ENCODE measurements around the gene TMC7. TPM values are rescaled to one million over a fixed set of nuclear protein-coding genes. Genes with fewer than 3 reads are reported as not detected.

Gene TMC7
- total RNA-seq, 1 donor from 2014 or later, result not detected

GRCh38 chr16:19017179-19017578 lies 33.4 kb downstream of the TMC7 start:
- Mint-ChIP-seq H3K4me3 (ENCODE audit: low read depth) (no peak overlapping the region), H3K27me3 (ENCODE audit: low read depth) (no peaks in the 10 kb centered on the region), H3K9me3 (no peaks in the 10 kb centered on the region), H3K36me3 (ENCODE audit: low read depth) (no peaks in the 10 kb centered on the region), H3K27ac (no peak overlapping the region), H3K4me1 (ENCODE audit: low read depth) (no peaks in the 10 kb centered on the region)
- DNase-seq (ENCODE audit: low spot score), result no peak
- intact Hi-C loops (cut with micrococcal nuclease), result no loop called here

- intact Hi-C loops (cut with micrococcal nuclease), result no loop called here
- no peaks in the 10 kb centered on the region for H3K9me3 Mint-ChIP-seq
- H3K4me3 Mint-ChIP-seq (ENCODE audit: low read depth), result no peak overlapping the region
- H3K27me3 Mint-ChIP-seq (ENCODE audit: low read depth), result no peaks in the 10 kb centered on the region
- no peak for DNase-seq (ENCODE audit: low spot score)
- H3K4me1 Mint-ChIP-seq (ENCODE audit: low read depth), result no peaks in the 10 kb centered on the region
- no peak overlapping the region for H3K27ac Mint-ChIP-seq
- H3K36me3 Mint-ChIP-seq (ENCODE audit: low read depth), result no peaks in the 10 kb centered on the region
These were observed 37.0 kb downstream of the TMC7 start for GRCh38 chr16:19020689-19021088.

GRCh38 chr16:19021747-19022146 lies 38.0 kb downstream of the TMC7 start:
- H3K36me3 Mint-ChIP-seq (ENCODE audit: low read depth), result no peaks in the 10 kb centered on the region
- H3K4me3 Mint-ChIP-seq (ENCODE audit: low read depth), result no peak overlapping the region
- H3K9me3 Mint-ChIP-seq, result no peaks in the 10 kb centered on the region
- no peak for DNase-seq (ENCODE audit: low spot score)
- H3K27me3 Mint-ChIP-seq (ENCODE audit: low read depth), result no peaks in the 10 kb centered on the region
- intact Hi-C loops (cut with micrococcal nuclease), result no loop called here
- H3K4me1 Mint-ChIP-seq (ENCODE audit: low read depth), result no peaks in the 10 kb centered on the region
- no peak overlapping the region for H3K27ac Mint-ChIP-seq

- H3K9me3 Mint-ChIP-seq, result no peaks in the 10 kb centered on the region
- H3K4me1 Mint-ChIP-seq (ENCODE audit: low read depth), result no peaks in the 10 kb centered on the region
- no peak overlapping the region for H3K4me3 Mint-ChIP-seq (ENCODE audit: low read depth)
- no peaks in the 10 kb centered on the region for H3K36me3 Mint-ChIP-seq (ENCODE audit: low read depth)
- no peak overlapping the region for H3K27ac Mint-ChIP-seq
- no peak for DNase-seq (ENCODE audit: low spot score)
- H3K27me3 Mint-ChIP-seq (ENCODE audit: low read depth), result no peaks in the 10 kb centered on the region
- intact Hi-C loops (cut with micrococcal nuclease), result no loop called here
These were observed 43.7 kb downstream of the TMC7 start for GRCh38 chr16:19027416-19027815.

GRCh38 chr16:19029980-19030379 lies 46.2 kb downstream of the TMC7 start:
- Mint-ChIP-seq H3K4me1 (ENCODE audit: low read depth) (no peaks in the 10 kb centered on the region), H3K9me3 (no peaks in the 10 kb centered on the region), H3K4me3 (ENCODE audit: low read depth) (no peak overlapping the region), H3K27me3 (ENCODE audit: low read depth) (no peaks in the 10 kb centered on the region), H3K27ac (no peak overlapping the region), H3K36me3 (ENCODE audit: low read depth) (no peaks in the 10 kb centered on the region)
- DNase-seq (ENCODE audit: low spot score), result no peak
- intact Hi-C loops (cut with micrococcal nuclease), result no loop called here

GRCh38 chr16:19031738-19032137 lies 48.0 kb downstream of the TMC7 start:
- no peaks in the 10 kb centered on the region for H3K36me3 Mint-ChIP-seq (ENCODE audit: low read depth)
- no peak for DNase-seq (ENCODE audit: low spot score)
- H3K4me3 Mint-ChIP-seq (ENCODE audit: low read depth), result no peak overlapping the region
- no peaks in the 10 kb centered on the region for H3K9me3 Mint-ChIP-seq
- H3K27me3 Mint-ChIP-seq (ENCODE audit: low read depth), result no peaks in the 10 kb centered on the region
- H3K4me1 Mint-ChIP-seq (ENCODE audit: low read depth), result no peaks in the 10 kb centered on the region
- intact Hi-C loops (cut with micrococcal nuclease), result no loop called here
- H3K27ac Mint-ChIP-seq, result no peak overlapping the region

GRCh38 chr16:19033761-19034160 lies 50.0 kb downstream of the TMC7 start:
- no peaks in the 10 kb centered on the region for H3K4me1 Mint-ChIP-seq (ENCODE audit: low read depth)
- no peaks in the 10 kb centered on the region for H3K27me3 Mint-ChIP-seq (ENCODE audit: low read depth)
- H3K36me3 Mint-ChIP-seq (ENCODE audit: low read depth), result no peaks in the 10 kb centered on the region
- DNase-seq (ENCODE audit: low spot score), result no peak
- no peaks in the 10 kb centered on the region for H3K9me3 Mint-ChIP-seq
- no peak overlapping the region for H3K27ac Mint-ChIP-seq
- no peak overlapping the region for H3K4me3 Mint-ChIP-seq (ENCODE audit: low read depth)
- intact Hi-C loops (cut with micrococcal nuclease), result no loop called here

GRCh38 chr16:19040400-19040799 lies 56.7 kb downstream of the TMC7 start:
- Mint-ChIP-seq H3K27me3 (ENCODE audit: low read depth) (no peaks in the 10 kb centered on the region), H3K4me1 (ENCODE audit: low read depth) (no peaks in the 10 kb centered on the region), H3K4me3 (ENCODE audit: low read depth) (no peak overlapping the region), H3K36me3 (ENCODE audit: low read depth) (no peaks in the 10 kb centered on the region), H3K27ac (no peak overlapping the region), H3K9me3 (no peaks in the 10 kb centered on the region)
- intact Hi-C loops (cut with micrococcal nuclease), result no loop called here
- DNase-seq (ENCODE audit: low spot score), result no peak

GRCh38 chr16:19044769-19045168 lies 61.0 kb downstream of the TMC7 start:
- Mint-ChIP-seq H3K9me3 (no peaks in the 10 kb centered on the region), H3K4me1 (ENCODE audit: low read depth) (no peaks in the 10 kb centered on the region), H3K36me3 (ENCODE audit: low read depth) (no peaks in the 10 kb centered on the region), H3K27ac (no peak overlapping the region), H3K4me3 (ENCODE audit: low read depth) (no peak overlapping the region), H3K27me3 (ENCODE audit: low read depth) (no peaks in the 10 kb centered on the region)
- no peak for DNase-seq (ENCODE audit: low spot score)
- intact Hi-C loops (cut with micrococcal nuclease), result no loop called here

GRCh38 chr16:19046062-19046461 lies 62.3 kb downstream of the TMC7 start:
- intact Hi-C loops (cut with micrococcal nuclease), result no loop called here
- no peak overlapping the region for H3K27ac Mint-ChIP-seq
- no peak for DNase-seq (ENCODE audit: low spot score)
- H3K9me3 Mint-ChIP-seq, result no peaks in the 10 kb centered on the region
- H3K4me3 Mint-ChIP-seq (ENCODE audit: low read depth), result no peak overlapping the region
- no peaks in the 10 kb centered on the region for H3K36me3 Mint-ChIP-seq (ENCODE audit: low read depth)
- H3K27me3 Mint-ChIP-seq (ENCODE audit: low read depth), result no peaks in the 10 kb centered on the region
- H3K4me1 Mint-ChIP-seq (ENCODE audit: low read depth), result no peaks in the 10 kb centered on the region

GRCh38 chr16:19062706-19063105 lies 79.0 kb downstream of the TMC7 start:
- intact Hi-C loops (cut with micrococcal nuclease), result no loop called here
- no peaks in the 10 kb centered on the region for H3K9me3 Mint-ChIP-seq
- H3K36me3 Mint-ChIP-seq (ENCODE audit: low read depth), result no peaks in the 10 kb centered on the region
- no peaks in the 10 kb centered on the region for H3K27me3 Mint-ChIP-seq (ENCODE audit: low read depth)
- peaks cover 5% of the 10 kb centered on the region for H3K4me1 Mint-ChIP-seq (ENCODE audit: low read depth)
- H3K4me3 Mint-ChIP-seq (ENCODE audit: low read depth), result no peak overlapping the region
- H3K27ac Mint-ChIP-seq, result no peak overlapping the region
- DNase-seq (ENCODE audit: low spot score), result no peak

- Mint-ChIP-seq H3K27me3 (ENCODE audit: low read depth) (no peaks in the 10 kb centered on the region), H3K4me3 (ENCODE audit: low read depth) (peak overlapping the region; percentile 88), H3K9me3 (no peaks in the 10 kb centered on the region), H3K36me3 (ENCODE audit: low read depth) (peaks cover 3% of the 10 kb centered on the region), H3K27ac (peak overlapping the region; percentile 88), H3K4me1 (ENCODE audit: low read depth) (peaks cover 5% of the 10 kb centered on the region)
- no peak for DNase-seq (ENCODE audit: low spot score)
- intact Hi-C loops (cut with micrococcal nuclease), result loop anchor here (1.0 to 5.0 kb wide), 5 partner anchors 50 to 488 kb away; partner anchors contain the start of genes ARL6IP1, GDE1, SMG1 and VPS35L
These were observed 83.2 kb downstream of the TMC7 start for GRCh38 chr16:19066988-19067348.

GRCh38 chr16:19067349-19068236 lies 83.9 kb downstream of the TMC7 start, which contains the start of gene COQ7:
Gene COQ7, plus strand, starts transcription at chr16:19067614. Its CDS starts 51 bp downstream, at chr16:19067665.
- no peaks in the 10 kb centered on the region for H3K27me3 Mint-ChIP-seq (ENCODE audit: low read depth)
- H3K9me3 Mint-ChIP-seq, result no peaks in the 10 kb centered on the region
- H3K4me1 Mint-ChIP-seq (ENCODE audit: low read depth), result peaks cover 5% of the 10 kb centered on the region
- peak within 1 kb of the TSS; percentile 88 for H3K27ac Mint-ChIP-seq
- peaks cover 9% of the 10 kb centered on the region for H3K36me3 Mint-ChIP-seq (ENCODE audit: low read depth)
- intact Hi-C loops (cut with micrococcal nuclease), result loop anchor here (1.0 to 5.0 kb wide), 5 partner anchors 50 to 488 kb away; partner anchors contain the start of genes ARL6IP1, GDE1, SMG1 and VPS35L
- DNase-seq (ENCODE audit: low spot score), result peak; percentile 98
- peak within 1 kb of the TSS; percentile 88 for H3K4me3 Mint-ChIP-seq (ENCODE audit: low read depth)
